ENCODE results near the gene TMEM41B. TPM values are rescaled to one million over a fixed set of nuclear protein-coding genes. Genes with fewer than 3 reads are reported as not detected.

The TMEM41B gene
- total and polyA plus RNA-seq, 2 of the 8 experiments (the other 6 are each of a cell fraction or from before 2014, with no cell fraction given) = 24.3 to 50.1 TPM

DNA sequence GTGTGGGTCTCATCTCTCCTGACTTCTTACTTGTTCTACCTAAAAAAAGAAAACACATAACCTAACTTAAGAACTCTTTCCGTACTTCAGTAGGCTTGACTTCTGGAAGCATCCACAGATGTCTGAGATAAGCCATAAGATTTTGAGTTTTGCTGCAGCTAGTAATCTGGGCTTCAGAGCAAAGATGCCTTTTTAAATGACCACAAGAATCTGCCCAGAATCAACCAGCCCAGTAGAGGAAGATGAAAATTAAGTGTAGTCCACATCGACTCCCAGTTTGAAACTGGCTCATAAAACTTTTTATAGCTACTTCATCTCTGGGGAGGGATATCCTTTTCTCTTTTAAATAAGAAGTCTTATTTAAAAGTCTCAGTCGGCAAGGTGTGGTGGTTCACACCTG lies 60.0 kb downstream of the TMEM41B start:
- no peak overlapping the region for H3K14ac ChIP-seq (ENCODE audit: insufficient read length)
- no peak overlapping the region for H3K4me3 ChIP-seq (ENCODE audit: extremely low read depth in 1 of 4, insufficient read depth in 2 of 4, low read depth in 3 of 4, low read length in 4 of 4)
- H4K8ac ChIP-seq (ENCODE audit: extremely low read depth, insufficient read depth, low read length) = no peak overlapping the region
- H3K4me1 ChIP-seq (replicated peaks in 1 of 4; ENCODE audit: control insufficient read depth in 3 of 4, insufficient read depth in 4 of 4, low read length in 3 of 4) = no peaks in the 10 kb centered on the region
- no peak overlapping the region for H3K56ac ChIP-seq (replicated peaks; ENCODE audit: insufficient read length, low read depth, low read length)
- peaks cover 2% of the 10 kb centered on the region; the same call in 1 of the 2 replicates for H3K79me1 ChIP-seq (ENCODE audit: low read depth, low read length)
- no peak overlapping the region for H2BK5ac ChIP-seq (ENCODE audit: low read depth, low read length)
- H3K9ac ChIP-seq (replicated peaks in 1 of 4; ENCODE audit: extremely low read depth in 1 of 4, low read depth in 3 of 4, low read length in 3 of 4) = no peak overlapping the region
- no peak for DNase-seq (ENCODE audit: low read depth in 1 of 2, low spot score in 2 of 2)
- H3K4me2 ChIP-seq (ENCODE audit: insufficient read depth in 1 of 2, low read depth in 2 of 2, low read length in 2 of 2) = no peak overlapping the region
- H2AFZ ChIP-seq (ENCODE audit: low read length) = no peak overlapping the region
- no peaks in the 10 kb centered on the region for H3K23me2 ChIP-seq (ENCODE audit: low read depth, low read length)
- no peak overlapping the region for H2BK20ac ChIP-seq (ENCODE audit: low read length)
- CTCF ChIA-PET (ENCODE audit: partially characterized antibody) = interaction anchor here (0.7 to 1.2 kb wide), 2 partner anchors 39 to 87 kb away, joined by 3 to 4 read pairs; no protein-coding TSS in a partner anchor
- H3K27ac ChIP-seq (ENCODE audit: low read depth, low read length) = no peak overlapping the region
- peaks cover 2% of the 10 kb centered on the region in 2 experiments for H4K20me1 ChIP-seq (replicated peaks in 1 of 2; ENCODE audit: control insufficient read depth in 1 of 2, insufficient read depth in 2 of 2, low read length in 2 of 2)
- H3K36me3 ChIP-seq (ENCODE audit: control insufficient read depth in 2 of 4, insufficient read depth in 4 of 4, low read length in 3 of 4) = peaks cover 0 to 3% (median 0%) of the 10 kb centered on the region in 4 experiments; a peak in 1 of 8 replicates
- no peak overlapping the region for H3K4ac ChIP-seq (replicated peaks; ENCODE audit: insufficient read length, low read depth, low read length)
- POLR2A ChIA-PET (ENCODE audit: partially characterized antibody) = no interaction called here
- H2BK120ac ChIP-seq (replicated peaks; ENCODE audit: low read depth, low read length) = no peak overlapping the region
- H2AK5ac ChIP-seq (ENCODE audit: low read depth, low read length) = no peak overlapping the region
- H3K79me2 ChIP-seq (ENCODE audit: control insufficient read depth in 1 of 2, insufficient read depth in 2 of 2, low read length in 2 of 2) = peaks cover under 1 to 66% of the 10 kb centered on the region in 2 experiments; a peak in 3 of 4 replicates
- H3K9me3 ChIP-seq (ENCODE audit: insufficient read depth in 2 of 2, low read depth in 1 of 2, low read length in 1 of 2) = no peaks in the 10 kb centered on the region
- H3K23ac ChIP-seq (ENCODE audit: insufficient read length) = no peak overlapping the region
- no peak overlapping the region for H4K5ac ChIP-seq (ENCODE audit: insufficient read length, low read depth, low read length)
- no peak overlapping the region for H2BK12ac ChIP-seq (ENCODE audit: low read depth, low read length)
- H2BK15ac ChIP-seq (ENCODE audit: low read length) = no peak overlapping the region
- no peak overlapping the region for H4K91ac ChIP-seq (replicated peaks; ENCODE audit: insufficient read length, low read length)
- no peak overlapping the region for H3K18ac ChIP-seq (ENCODE audit: extremely low read depth, low read length)
- H3K27me3 ChIP-seq (replicated peaks in 1 of 4; ENCODE audit: control insufficient read depth in 3 of 4, extremely low read depth in 1 of 4, insufficient read depth in 3 of 4, low read length in 3 of 4) = no peaks in the 10 kb centered on the region
- no peak for FAIRE-seq
- WGBS, 2 experiments (ENCODE audit: extremely low coverage in 1 of 2, insufficient coverage in 1 of 2, insufficient read length in 1 of 2, insufficient replicate concordance in 2 of 2, low coverage in 1 of 2, low lambda C conversion rate in 2 of 2, missing lambda C conversion rate in 1 of 2) = 93% methylated on average over 3 of the region's 3 CpGs; no CpG with 5 or more reads in 1 of the 2 experiments
- TF ChIP-seq SIRT6 (IDR thresholded peaks at IDR 0.05; ENCODE audit: low read length) (no peak), SRF (IDR thresholded peaks at IDR 0.05; ENCODE audit: low read depth, low read length) (no peak), TAF7 (optimal IDR thresholded peaks at IDR 0.05; ENCODE audit: borderline replicate concordance, low read depth, low read length) (no peak), EGR1 (IDR thresholded peaks at IDR 0.05; ENCODE audit: borderline replicate concordance, low read depth, low read length) (no peak), POLR2A (IDR thresholded peaks at IDR 0.05; ENCODE audit: control extremely low read depth in 1 of 2, low read depth in 2 of 2, low read length in 2 of 2) (no peak)

Data from H1 (cell line).